Mesothelial cell of epicardium (in vitro differentiated cells): ENCODE results near the gene FMR1NB. TPM values are rescaled to one million over a fixed set of nuclear protein-coding genes. Genes with fewer than 3 reads are reported as not detected.

Source experiments
- DNase-seq, 2 experiments: peaks; one replicate each; pipeline ENCODE4 v3.0.0; 2021; ENCODE audit warnings: low spot score in 2 of 2; ENCODE audit not compliant: unreplicated experiment in 2 of 2
- H3K27ac Mint-ChIP-seq: 2 replicates; pipeline ENCODE4 v1.8.0; 2021; ENCODE audit warnings: mixed read lengths
- H3K27me3 Mint-ChIP-seq: 2 replicates; pipeline ENCODE4 v1.8.0; 2021; ENCODE audit warnings: low read depth, mixed read lengths
- H3K36me3 Mint-ChIP-seq: 2 replicates; pipeline ENCODE4 v1.8.0; 2021; ENCODE audit warnings: mixed read lengths
- H3K4me1 Mint-ChIP-seq: 2 replicates; pipeline ENCODE4 v1.8.0; 2021; ENCODE audit warnings: mixed read lengths
- H3K4me3 Mint-ChIP-seq: 2 replicates; pipeline ENCODE4 v1.8.0; 2021; ENCODE audit warnings: mild to moderate bottlenecking, moderate library complexity, mixed read lengths
- H3K9me3 Mint-ChIP-seq: 2 replicates; pipeline ENCODE4 v1.8.0; 2021; ENCODE audit warnings: mixed read lengths
- total RNA-seq: library from RNA; stranded (reverse); gene quantifications from 3 replicates; pipeline ENCODE4 v1.2.1, GENCODE V29; 2021
- TF ChIP-seq, protein P1 (sequence below): fragments of 200-600 bp; sonication (generic); IDR thresholded peaks from one replicate; pipeline ENCODE4 v1.5.0; 2021; ENCODE audit warnings: antibody characterized with exemption; ENCODE audit not compliant: unreplicated experiment

The FMR1NB gene
- total RNA-seq, 1 donor from 2014 or later, result not detected

DNA sequence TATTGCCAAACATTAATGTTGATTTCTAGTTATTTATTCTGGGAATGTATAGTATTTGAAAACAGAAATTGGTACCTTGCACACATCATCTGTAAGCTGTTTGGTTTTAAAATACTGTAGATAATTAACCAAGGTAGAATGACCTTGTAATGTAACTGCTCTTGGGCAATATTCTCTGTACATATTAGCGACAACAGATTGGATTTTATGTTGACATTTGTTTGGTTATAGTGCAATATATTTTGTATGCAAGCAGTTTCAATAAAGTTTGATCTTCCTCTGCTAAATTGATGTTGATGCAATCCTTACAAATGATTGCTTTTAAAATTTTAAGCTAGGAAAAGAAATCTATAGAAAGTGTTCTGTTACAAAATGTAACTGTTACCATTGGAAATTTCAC lies 30.8 kb upstream of the FMR1NB start:
- H3K27ac Mint-ChIP-seq, result no peak overlapping the region
- no peak overlapping the region for H3K4me3 Mint-ChIP-seq
- peaks cover 2% of the 10 kb centered on the region for H3K4me1 Mint-ChIP-seq
- TF ChIP-seq, protein P1, sequence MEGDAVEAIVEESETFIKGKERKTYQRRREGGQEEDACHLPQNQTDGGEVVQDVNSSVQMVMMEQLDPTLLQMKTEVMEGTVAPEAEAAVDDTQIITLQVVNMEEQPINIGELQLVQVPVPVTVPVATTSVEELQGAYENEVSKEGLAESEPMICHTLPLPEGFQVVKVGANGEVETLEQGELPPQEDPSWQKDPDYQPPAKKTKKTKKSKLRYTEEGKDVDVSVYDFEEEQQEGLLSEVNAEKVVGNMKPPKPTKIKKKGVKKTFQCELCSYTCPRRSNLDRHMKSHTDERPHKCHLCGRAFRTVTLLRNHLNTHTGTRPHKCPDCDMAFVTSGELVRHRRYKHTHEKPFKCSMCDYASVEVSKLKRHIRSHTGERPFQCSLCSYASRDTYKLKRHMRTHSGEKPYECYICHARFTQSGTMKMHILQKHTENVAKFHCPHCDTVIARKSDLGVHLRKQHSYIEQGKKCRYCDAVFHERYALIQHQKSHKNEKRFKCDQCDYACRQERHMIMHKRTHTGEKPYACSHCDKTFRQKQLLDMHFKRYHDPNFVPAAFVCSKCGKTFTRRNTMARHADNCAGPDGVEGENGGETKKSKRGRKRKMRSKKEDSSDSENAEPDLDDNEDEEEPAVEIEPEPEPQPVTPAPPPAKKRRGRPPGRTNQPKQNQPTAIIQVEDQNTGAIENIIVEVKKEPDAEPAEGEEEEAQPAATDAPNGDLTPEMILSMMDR, result no peak
- H3K27me3 Mint-ChIP-seq, result no peaks in the 10 kb centered on the region
- no peak for DNase-seq
- peaks cover 5% of the 10 kb centered on the region for H3K9me3 Mint-ChIP-seq
- peaks cover 12% of the 10 kb centered on the region for H3K36me3 Mint-ChIP-seq

DNA sequence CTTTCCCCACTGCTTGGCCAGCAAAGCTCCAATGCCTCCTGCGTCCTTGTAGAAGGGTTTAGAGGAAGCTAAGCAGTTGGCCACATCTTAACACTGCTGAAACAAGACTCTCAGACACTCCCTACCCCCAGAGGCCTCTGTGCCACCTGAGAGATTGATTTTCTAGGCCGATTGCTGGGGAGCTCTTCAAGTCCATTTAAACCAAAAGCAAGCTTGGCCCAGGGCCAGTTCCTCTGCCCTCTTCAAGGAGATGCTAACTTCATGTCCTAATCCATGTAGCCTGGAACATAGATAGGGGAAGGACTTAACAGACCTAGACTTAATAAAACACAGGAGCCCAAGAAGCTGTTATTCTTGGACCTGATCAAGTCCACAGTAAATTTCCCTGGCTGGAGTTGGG lies 27.2 kb upstream of the FMR1NB start:
- H3K4me1 Mint-ChIP-seq, result peaks cover 2% of the 10 kb centered on the region
- H3K4me3 Mint-ChIP-seq, result no peak overlapping the region
- TF ChIP-seq, protein P1, result no peak
- no peak overlapping the region for H3K27ac Mint-ChIP-seq
- DNase-seq, result no peak
- no peaks in the 10 kb centered on the region for H3K27me3 Mint-ChIP-seq
- peaks cover 4% of the 10 kb centered on the region for H3K36me3 Mint-ChIP-seq
- H3K9me3 Mint-ChIP-seq, result peaks cover 28% of the 10 kb centered on the region

DNA sequence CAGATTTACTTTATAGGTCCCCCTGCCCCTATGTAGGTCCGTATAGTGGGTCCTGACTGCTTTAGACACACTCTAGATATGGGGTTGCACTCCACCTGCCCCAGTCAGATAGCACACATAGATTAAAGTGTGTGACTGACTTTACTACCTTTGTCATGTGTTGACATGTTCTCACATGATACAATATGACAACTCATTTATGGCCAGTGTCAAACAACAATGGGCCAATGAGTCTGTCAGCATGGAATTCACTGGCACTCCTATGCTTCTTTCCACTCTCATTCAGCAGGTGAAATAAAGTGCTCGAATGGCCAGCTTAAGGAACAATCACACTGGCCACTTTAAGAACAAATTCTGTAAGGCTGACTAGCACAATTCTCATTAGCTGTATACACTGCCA lies 23.8 kb upstream of the FMR1NB start:
- DNase-seq, result no peak
- TF ChIP-seq, protein P1, result no peak

DNA sequence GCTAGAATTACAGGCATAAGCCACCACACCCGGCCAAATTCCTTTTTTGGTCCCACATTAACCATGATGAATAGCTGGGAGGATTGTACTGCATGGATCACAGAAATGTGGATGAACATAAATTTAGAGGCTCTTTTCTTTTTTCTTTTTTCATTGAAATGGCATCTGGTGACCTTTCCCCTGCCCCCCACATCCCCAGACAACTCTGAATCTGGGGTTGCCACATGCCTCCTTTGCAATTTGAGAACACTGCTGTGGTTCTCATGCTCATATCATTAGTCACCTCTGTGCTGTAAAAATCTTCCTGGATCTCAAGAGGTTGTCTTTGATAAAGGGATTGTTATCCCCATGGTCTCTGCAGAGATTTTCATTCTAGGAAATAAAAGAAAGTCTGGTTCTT lies 22.8 kb upstream of the FMR1NB start:
- DNase-seq, result no peak
- Mint-ChIP-seq H3K27me3 (no peaks in the 10 kb centered on the region), H3K36me3 (peaks cover 3% of the 10 kb centered on the region), H3K4me1 (peaks cover 2% of the 10 kb centered on the region), H3K27ac (no peak overlapping the region), H3K4me3 (no peak overlapping the region), H3K9me3 (peaks cover 47% of the 10 kb centered on the region)
- TF ChIP-seq, protein P1, result no peak

More for the DNA sequence above, 23.8 kb upstream of the FMR1NB start:
- Mint-ChIP-seq H3K27me3 (no peaks in the 10 kb centered on the region), H3K9me3 (peaks cover 42% of the 10 kb centered on the region), H3K4me3 (no peak overlapping the region), H3K36me3 (peaks cover 3% of the 10 kb centered on the region), H3K27ac (no peak overlapping the region), H3K4me1 (peaks cover 2% of the 10 kb centered on the region)

DNA sequence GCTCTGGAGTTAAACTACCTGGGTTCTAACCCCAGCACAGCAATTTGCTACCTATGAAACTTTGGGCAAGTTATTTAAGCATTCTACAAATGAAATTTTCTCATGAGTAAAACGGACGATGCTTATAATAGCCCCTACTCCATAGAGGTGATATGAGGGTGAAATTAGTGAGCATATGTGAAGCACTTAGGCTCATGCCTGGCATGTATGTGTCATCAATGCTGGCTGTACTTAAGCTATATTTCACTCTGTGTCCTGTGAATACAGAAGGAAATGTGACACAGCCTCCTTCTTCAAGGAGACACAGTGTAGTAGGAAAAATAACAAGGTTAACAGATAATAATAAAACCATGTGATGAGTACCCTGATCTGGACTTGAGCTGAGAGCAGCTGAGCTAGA lies 20.4 kb upstream of the FMR1NB start:
- H3K27me3 Mint-ChIP-seq, result no peaks in the 10 kb centered on the region
- H3K9me3 Mint-ChIP-seq, result peaks cover 62% of the 10 kb centered on the region
- H3K27ac Mint-ChIP-seq, result no peak overlapping the region
- H3K4me1 Mint-ChIP-seq, result peaks cover 5% of the 10 kb centered on the region
- H3K4me3 Mint-ChIP-seq, result no peak overlapping the region
- DNase-seq, result no peak
- peaks cover 3% of the 10 kb centered on the region for H3K36me3 Mint-ChIP-seq
- TF ChIP-seq, protein P1, result no peak

DNA sequence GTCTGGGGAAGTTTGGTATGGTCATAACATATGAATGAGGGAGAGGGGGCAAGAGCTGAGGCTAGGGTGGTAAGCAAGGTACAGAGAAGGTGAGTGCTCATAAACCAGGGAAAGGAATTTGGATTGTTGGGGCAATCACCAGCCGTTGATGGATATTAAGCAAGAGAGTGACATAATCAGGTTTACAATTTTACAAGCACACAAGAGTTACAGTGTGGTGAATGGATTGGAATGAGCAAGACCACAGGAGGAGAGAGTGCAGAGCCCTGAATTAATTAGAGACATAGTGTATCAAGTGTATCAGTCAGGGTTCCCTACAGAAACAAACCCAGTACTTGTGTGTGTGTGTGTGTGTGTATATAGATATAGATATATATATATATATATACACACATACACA lies 18.7 kb upstream of the FMR1NB start:
- TF ChIP-seq, protein P1, result no peak
- Mint-ChIP-seq H3K27ac (no peak overlapping the region), H3K4me1 (peaks cover 5% of the 10 kb centered on the region), H3K9me3 (peaks cover 67% of the 10 kb centered on the region), H3K27me3 (no peaks in the 10 kb centered on the region), H3K4me3 (no peak overlapping the region), H3K36me3 (peaks cover 3% of the 10 kb centered on the region)
- no peak for DNase-seq
